ENCODE data around the gene SCAMP2.

DNA sequence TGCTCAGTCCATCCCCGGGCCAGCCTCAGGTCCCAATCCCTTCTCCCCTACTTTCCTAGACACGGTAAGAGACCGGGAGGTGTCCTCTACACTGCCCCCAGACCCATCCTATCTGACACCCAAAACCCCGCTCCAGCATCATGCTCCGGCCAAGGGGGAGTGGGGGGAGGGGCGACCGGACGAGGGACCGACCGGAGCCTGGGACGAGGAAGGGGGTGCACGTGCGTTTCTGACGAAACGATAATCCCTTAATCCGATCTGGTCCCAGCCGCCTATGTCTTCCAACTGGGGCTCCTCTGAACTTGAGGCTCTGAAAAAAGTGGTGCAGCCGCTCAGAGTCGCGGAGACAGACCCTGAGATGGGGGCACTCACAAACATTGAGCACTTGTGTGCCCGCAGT lies 46.2 kb downstream of the SCAMP2 start:
- TF ChIP-seq POLR2A (IDR thresholded peaks at IDR 0.05; ENCODE audit: borderline replicate concordance, extremely low read depth, insufficient read depth, insufficient read length) (no peak), EZH2 (IDR thresholded peaks at IDR 0.05) (no peak), YY1 (IDR thresholded peaks at IDR 0.05; ENCODE audit: extremely low read depth, insufficient replicate concordance, low read depth, low read length) (no peak), EZH2phosphoT487 (IDR thresholded peaks at IDR 0.05; ENCODE audit: borderline replicate concordance) (no peak), RAD21 (IDR thresholded peaks at IDR 0.05; ENCODE audit: low read depth) (no peak), JUND (IDR thresholded peaks at IDR 0.05) (no peak), ZFX (IDR thresholded peaks at IDR 0.05) (no peak), POLR2AphosphoS5 (IDR thresholded peaks at IDR 0.05; ENCODE audit: low read depth, low read length) (no peak), SIN3A (IDR thresholded peaks at IDR 0.05; ENCODE audit: low read depth) (no peak), CBX3 (IDR thresholded peaks at IDR 0.05; ENCODE audit: low read depth) (no peak), ZNF274 (IDR thresholded peaks at IDR 0.05; ENCODE audit: low read depth, low read length) (no peak)
- TF ChIP-seq, protein P1, sequence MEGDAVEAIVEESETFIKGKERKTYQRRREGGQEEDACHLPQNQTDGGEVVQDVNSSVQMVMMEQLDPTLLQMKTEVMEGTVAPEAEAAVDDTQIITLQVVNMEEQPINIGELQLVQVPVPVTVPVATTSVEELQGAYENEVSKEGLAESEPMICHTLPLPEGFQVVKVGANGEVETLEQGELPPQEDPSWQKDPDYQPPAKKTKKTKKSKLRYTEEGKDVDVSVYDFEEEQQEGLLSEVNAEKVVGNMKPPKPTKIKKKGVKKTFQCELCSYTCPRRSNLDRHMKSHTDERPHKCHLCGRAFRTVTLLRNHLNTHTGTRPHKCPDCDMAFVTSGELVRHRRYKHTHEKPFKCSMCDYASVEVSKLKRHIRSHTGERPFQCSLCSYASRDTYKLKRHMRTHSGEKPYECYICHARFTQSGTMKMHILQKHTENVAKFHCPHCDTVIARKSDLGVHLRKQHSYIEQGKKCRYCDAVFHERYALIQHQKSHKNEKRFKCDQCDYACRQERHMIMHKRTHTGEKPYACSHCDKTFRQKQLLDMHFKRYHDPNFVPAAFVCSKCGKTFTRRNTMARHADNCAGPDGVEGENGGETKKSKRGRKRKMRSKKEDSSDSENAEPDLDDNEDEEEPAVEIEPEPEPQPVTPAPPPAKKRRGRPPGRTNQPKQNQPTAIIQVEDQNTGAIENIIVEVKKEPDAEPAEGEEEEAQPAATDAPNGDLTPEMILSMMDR (IDR thresholded peaks at IDR 0.05 in 2 of 3, conservative IDR thresholded peaks at IDR 0.05 in 1 of 3; ENCODE audit: borderline replicate concordance in 1 of 3, insufficient read depth in 1 of 3, low read depth in 2 of 3, low read length in 2 of 3): no peak
- TF ChIP-seq, protein P2, sequence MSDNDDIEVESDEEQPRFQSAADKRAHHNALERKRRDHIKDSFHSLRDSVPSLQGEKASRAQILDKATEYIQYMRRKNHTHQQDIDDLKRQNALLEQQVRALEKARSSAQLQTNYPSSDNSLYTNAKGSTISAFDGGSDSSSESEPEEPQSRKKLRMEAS (IDR thresholded peaks at IDR 0.05): no peak
- TF ChIP-seq, protein P3, sequence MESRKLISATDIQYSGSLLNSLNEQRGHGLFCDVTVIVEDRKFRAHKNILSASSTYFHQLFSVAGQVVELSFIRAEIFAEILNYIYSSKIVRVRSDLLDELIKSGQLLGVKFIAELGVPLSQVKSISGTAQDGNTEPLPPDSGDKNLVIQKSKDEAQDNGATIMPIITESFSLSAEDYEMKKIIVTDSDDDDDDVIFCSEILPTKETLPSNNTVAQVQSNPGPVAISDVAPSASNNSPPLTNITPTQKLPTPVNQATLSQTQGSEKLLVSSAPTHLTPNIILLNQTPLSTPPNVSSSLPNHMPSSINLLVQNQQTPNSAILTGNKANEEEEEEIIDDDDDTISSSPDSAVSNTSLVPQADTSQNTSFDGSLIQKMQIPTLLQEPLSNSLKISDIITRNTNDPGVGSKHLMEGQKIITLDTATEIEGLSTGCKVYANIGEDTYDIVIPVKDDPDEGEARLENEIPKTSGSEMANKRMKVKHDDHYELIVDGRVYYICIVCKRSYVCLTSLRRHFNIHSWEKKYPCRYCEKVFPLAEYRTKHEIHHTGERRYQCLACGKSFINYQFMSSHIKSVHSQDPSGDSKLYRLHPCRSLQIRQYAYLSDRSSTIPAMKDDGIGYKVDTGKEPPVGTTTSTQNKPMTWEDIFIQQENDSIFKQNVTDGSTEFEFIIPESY (IDR thresholded peaks at IDR 0.05; ENCODE audit: extremely low read depth, insufficient replicate concordance, low read length): no peak

All from HCT116 (cell line).